GM19468 (cell line): ENCODE measurements around the gene TEX13D.
A peak's percentile ranks its signal among the peaks of the same experiment; 100 is the strongest.

Experiments
- ATAC-seq: cut with Tn5 transposase; IDR thresholded peaks from one replicate; pipeline ENCODE4 v1.9.1; 2021; ENCODE audit warnings: mild to moderate bottlenecking, moderate library complexity, moderate number of reproducible peaks; ENCODE audit not compliant: unreplicated experiment; ENCODE audit errors: extremely low read depth

The TEX13D gene

DNA sequence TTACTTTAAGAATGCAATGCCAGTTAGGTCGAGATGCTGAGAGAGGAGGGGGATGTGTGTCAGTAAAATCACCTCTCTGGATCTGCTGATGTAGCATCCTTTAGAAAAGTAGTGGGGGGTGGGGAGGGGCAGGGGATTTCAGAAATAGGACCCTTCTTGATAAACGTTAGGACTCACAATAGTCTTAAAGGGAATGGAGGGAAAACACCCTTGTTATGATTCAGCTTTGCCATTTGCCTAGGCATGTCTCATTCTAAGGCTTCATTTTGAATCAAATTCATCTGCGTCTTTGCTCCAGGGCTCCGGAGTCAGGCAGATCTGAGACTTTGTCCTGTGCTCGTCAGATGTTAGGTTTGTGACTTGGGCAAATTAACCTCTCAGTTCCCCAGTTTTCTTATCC lies 14.8 kb downstream of the TEX13D start:
- ATAC-seq: no peak

DNA sequence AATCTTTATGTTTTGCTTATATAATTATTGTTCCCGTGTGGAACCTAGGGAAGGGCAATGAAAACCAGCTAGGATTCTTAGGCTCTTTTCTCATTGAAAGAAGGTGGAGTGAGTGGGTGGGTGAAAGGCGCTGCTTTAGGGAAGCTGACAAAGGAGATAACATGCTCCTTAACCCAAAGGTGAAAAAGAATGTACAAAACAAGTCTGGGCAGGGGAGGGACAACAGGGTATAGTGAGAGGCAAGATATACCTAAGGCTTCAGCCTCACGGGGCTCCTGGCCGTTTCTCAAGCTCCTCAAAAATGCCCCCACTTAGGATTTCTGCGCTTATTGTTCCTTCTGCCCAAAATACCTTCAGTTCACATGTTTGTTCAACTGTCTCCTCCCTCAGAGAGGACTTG lies 15.7 kb downstream of the TEX13D start:
- no peak for ATAC-seq

DNA sequence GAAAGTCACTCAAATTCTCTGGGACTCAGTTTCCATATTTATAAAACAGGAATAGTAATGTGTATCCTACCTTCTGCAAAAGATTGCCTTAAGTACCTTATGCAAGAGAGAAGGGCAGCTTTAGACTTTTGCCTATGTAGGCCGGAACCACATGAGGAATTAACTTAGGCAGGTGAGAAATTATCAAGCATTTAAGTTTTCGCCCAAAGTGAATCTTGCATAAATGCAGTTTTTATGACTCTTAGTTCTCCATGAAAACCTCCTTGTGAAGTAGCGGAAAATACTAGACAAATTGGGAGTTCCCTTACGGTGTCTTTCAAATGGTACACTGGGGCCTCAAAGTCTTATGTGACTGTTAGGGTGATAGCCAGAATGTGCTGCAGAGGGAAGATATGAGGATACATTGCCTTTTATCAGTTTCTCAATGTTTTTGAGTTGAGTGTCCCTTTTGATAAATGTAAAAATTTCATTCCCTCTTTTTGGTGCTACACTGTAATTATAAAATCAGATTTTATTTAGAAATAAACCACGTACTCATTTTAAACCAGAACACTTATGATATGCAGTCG lies 16.5 kb downstream of the TEX13D start:
- no peak for ATAC-seq

- no peak for ATAC-seq
Observed at GRCh38 chrX:124354648-124355047, 22.2 kb downstream of the TEX13D start.

DNA sequence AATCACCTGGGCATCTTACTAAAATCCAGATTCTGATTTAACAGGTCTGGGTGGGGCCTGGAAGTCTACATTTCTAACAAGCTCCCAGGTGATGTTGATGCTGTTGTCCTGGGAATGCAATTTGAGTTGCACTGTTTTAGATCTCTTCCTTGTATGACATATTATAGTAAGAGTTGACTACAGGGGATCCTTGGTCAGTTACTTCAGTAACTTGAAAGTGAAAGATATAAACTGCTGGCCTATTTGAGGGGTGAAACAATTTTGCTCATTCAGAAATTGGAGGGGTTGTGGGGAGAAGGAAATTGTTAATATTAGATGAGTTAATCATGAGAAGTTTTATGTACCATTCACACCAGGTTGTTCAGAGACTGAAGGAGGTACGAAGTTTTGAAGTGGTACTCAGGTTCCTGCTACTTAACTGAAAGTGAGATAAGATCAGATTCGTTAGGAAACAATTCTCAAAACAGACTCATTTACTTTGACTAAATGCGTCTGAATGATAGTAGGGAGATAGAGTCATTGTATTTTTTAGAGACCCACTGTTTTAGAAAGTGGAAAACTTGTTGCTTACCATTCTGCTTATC lies 26.4 kb downstream of the TEX13D start:
- ATAC-seq: peak; percentile 29

GRCh38 chrX:124362072-124362471 lies 29.6 kb downstream of the TEX13D start:
- ATAC-seq: no peak

DNA sequence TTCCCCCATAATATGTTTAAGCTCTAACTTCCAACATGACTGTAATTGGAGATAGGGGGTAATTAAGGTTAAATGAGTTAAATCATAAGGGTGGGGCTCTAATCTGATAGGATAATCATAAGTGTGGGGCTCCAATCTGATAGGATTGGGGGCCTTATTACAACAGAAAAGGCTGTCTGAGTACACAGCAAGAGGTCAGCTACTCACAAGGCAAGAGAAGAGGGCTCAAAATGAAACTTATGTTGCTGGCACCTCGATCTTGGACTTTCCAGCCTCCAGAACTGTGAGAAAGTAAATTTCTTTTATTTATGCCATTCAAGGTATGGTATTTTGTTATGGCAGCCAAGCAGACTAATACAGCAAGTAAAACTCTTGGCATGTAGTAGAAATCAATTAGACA lies 30.3 kb downstream of the TEX13D start:
- no peak for ATAC-seq

GRCh38 chrX:124369722-124370121 lies 37.3 kb downstream of the TEX13D start:
- no peak for ATAC-seq

DNA sequence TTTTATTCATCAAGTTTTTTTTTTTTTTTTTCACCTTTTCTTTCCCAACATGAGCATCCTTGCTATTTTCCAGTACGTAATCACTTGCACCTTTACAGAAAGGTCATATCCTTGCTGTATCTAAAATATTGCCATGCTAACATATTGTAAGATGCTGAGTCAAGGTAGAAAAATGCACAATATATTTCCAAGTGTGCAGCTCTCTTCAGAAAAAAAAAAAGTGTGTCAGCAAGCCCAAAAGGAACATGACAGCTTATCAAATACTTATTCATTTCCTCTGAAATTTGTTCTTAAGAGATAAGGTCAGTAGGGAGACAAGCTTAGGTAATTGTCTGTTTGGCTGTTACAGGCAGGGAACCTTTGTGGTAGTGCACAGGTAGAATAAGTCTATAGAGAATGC lies 40.9 kb downstream of the TEX13D start:
- no peak for ATAC-seq

GRCh38 chrX:124378643-124379042 lies 46.2 kb downstream of the TEX13D start:
- no peak for ATAC-seq

- ATAC-seq: no peak
Observed at GRCh38 chrX:124383354-124383753, 50.9 kb downstream of the TEX13D start.

- ATAC-seq: no peak
Observed at GRCh38 chrX:124386401-124386800, 53.9 kb downstream of the TEX13D start.
